K562 (cell line): ENCODE data around the gene CBL. TPM values are rescaled to one million over a fixed set of nuclear protein-coding genes. Genes with fewer than 3 reads are reported as not detected.
A peak's percentile ranks its signal among the peaks of the same experiment; 100 is the strongest.

ENCODE experiments used
- CBX2 ChIP-seq: fragments of 200-600 bp; sonication (generic); IDR thresholded peaks from one replicate; pipeline ENCODE4 v1.6.1; 2012; ENCODE audit warnings: mild to moderate bottlenecking, low read length, inconsistent platforms; ENCODE audit not compliant: insufficient read depth, poor library complexity, severe bottlenecking
- DDX20 ChIP-seq: fragments of 450-650 bp; IDR thresholded peaks from 2 replicates; pipeline ENCODE4 v1.6.1; 2016; ENCODE audit warnings: missing genetic modification characterization, low read depth, mild to moderate bottlenecking, missing compliant biosample characterization, moderate library complexity
- ESRRA ChIP-seq: fragments of 450-650 bp; IDR thresholded peaks from 2 replicates; pipeline ENCODE4 v1.6.1; 2014; ENCODE audit warnings: low read depth, mild to moderate bottlenecking, moderate library complexity, borderline replicate concordance
- FOXJ2 ChIP-seq: fragments of 200-800 bp; sonication (Bioruptor generic); IDR thresholded peaks from 2 replicates; pipeline ENCODE4 v1.6.1; 2016; ENCODE audit warnings: missing genetic modification characterization, missing compliant biosample characterization
- NFRKB ChIP-seq: fragments of 450-650 bp; IDR thresholded peaks from 2 replicates; pipeline ENCODE4 v1.6.1; 2016; ENCODE audit warnings: low read depth
- NRF1 ChIP-seq, 2 experiments: fragments of 450-650 bp; IDR thresholded peaks in 1 of 2; conservative IDR thresholded peaks in 1 of 2; 2 replicates each; pipeline ENCODE4 v1.6.1; 2014; ENCODE audit warnings: mild to moderate bottlenecking in 2 of 2
- PYGO2 ChIP-seq: fragments of 450-650 bp; IDR thresholded peaks from 2 replicates; pipeline ENCODE4 v1.6.1; 2016; ENCODE audit warnings: mild to moderate bottlenecking, missing genetic modification characterization, moderate library complexity, missing compliant biosample characterization
- ZFP36 ChIP-seq: fragments of 150-350 bp; IDR thresholded peaks from 2 replicates; pipeline ENCODE4 v1.6.1; 2018; ENCODE audit warnings: low read length, low read depth; ENCODE audit not compliant: partially characterized antibody
- ZNF146 ChIP-seq: IDR thresholded peaks from one replicate; pipeline ENCODE4 v1.6.1; 2018; ENCODE audit warnings: missing compliant biosample characterization; ENCODE audit not compliant: unreplicated experiment
- ZNF561 ChIP-seq: fragments of 450-650 bp; formaldehyde crosslinking; conservative IDR thresholded peaks from 2 replicates; pipeline ENCODE4 v1.4.0; 2020; ENCODE audit warnings: mild to moderate bottlenecking, moderate library complexity
- polyA plus RNA-seq, 8 experiments: library from polyadenylated mRNA; depleted of rRNA in 4 of 8; stranded (reverse) in 5 of 8; unstranded in 3 of 8; fragments of >200 nt; fragmentation: Nextera tagmentation in 2 of 8; fragmentation: Illumina TruSeq in 1 of 8; extraction: Ambion mirVana in 2 of 8; extraction: Trizol in 1 of 8; gene quantifications; 2 replicates each; pipeline versions ENCODE4 v1.2.1 to v1.2.3, GENCODE V29; 2011 to 2014; ENCODE audit warnings: inconsistent platforms in 1 of 8, missing spikeins in 1 of 8
- total RNA-seq, 7 experiments: library from RNA; depleted of rRNA in 6 of 7; stranded (reverse); fragments of >200 nt in 6 of 7; fragmentation: Illumina TruSeq in 2 of 7; extraction: Trizol in 2 of 7; gene quantifications; 2 replicates each; pipeline versions ENCODE4 v1.2.1 to v1.2.3, GENCODE V29; 2011 to 2021; ENCODE audit warnings: low replicate concordance in 1 of 7
- TF ChIP-seq, protein P1 (sequence below): fragments of 450-650 bp; IDR thresholded peaks from 2 replicates; pipeline ENCODE4 v1.7.1; 2018; ENCODE audit warnings: mild to moderate bottlenecking, low read depth; ENCODE audit not compliant: partially characterized antibody
- TF ChIP-seq, protein P2 (sequence below): fragments of 450-650 bp; IDR thresholded peaks from 2 replicates; pipeline ENCODE4 v1.6.1; 2017; ENCODE audit warnings: mild to moderate bottlenecking, moderate library complexity
- TF ChIP-seq, protein P3 (sequence below): fragments of 450-650 bp; IDR thresholded peaks from 2 replicates; pipeline ENCODE4 v1.6.1; 2016
- TF ChIP-seq, protein P4 (sequence below): fragments of 200-800 bp; sonication (Bioruptor generic); IDR thresholded peaks from 2 replicates; pipeline ENCODE4 v1.6.1; 2017; ENCODE audit warnings: missing genetic modification characterization, missing compliant biosample characterization
- TF ChIP-seq, protein P5 (sequence below): fragments of 450-650 bp; conservative IDR thresholded peaks from 2 replicates; pipeline ENCODE4 v1.6.1; 2016; ENCODE audit warnings: missing genetic modification characterization, low read depth, mild to moderate bottlenecking, missing compliant biosample characterization, moderate library complexity

The CBL gene
- total and polyA plus RNA-seq, 9 of the 15 experiments (the other 6 are each of a cell fraction or from before 2014, with no cell fraction given), result 3.2 to 24.9 (median 9.9) TPM

DNA sequence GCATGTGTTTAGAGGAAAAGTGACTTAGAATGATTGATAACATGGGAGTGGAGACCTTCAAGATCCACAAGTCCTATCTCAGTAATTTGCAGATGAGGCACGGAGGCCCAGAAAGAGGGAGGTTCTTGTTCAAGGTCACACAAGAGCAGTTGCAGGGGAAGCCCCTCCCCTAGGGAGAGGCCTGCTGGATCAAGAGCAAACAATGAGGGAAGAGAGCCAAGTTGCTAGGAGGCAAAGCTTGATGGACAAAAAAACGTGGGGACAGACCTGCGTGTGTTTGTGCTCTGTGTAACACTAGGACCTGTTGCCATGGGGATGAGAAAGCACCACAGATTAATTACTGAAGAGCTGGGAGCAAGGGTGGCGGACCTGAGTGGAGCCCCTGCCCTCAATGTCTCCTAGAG is 146.7 kb downstream of the CBL start (continued):
- TF ChIP-seq, protein P1, sequence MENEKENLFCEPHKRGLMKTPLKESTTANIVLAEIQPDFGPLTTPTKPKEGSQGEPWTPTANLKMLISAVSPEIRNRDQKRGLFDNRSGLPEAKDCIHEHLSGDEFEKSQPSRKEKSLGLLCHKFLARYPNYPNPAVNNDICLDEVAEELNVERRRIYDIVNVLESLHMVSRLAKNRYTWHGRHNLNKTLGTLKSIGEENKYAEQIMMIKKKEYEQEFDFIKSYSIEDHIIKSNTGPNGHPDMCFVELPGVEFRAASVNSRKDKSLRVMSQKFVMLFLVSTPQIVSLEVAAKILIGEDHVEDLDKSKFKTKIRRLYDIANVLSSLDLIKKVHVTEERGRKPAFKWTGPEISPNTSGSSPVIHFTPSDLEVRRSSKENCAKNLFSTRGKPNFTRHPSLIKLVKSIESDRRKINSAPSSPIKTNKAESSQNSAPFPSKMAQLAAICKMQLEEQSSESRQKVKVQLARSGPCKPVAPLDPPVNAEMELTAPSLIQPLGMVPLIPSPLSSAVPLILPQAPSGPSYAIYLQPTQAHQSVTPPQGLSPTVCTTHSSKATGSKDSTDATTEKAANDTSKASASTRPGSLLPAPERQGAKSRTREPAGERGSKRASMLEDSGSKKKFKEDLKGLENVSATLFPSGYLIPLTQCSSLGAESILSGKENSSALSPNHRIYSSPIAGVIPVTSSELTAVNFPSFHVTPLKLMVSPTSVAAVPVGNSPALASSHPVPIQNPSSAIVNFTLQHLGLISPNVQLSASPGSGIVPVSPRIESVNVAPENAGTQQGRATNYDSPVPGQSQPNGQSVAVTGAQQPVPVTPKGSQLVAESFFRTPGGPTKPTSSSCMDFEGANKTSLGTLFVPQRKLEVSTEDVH, result no peak
- TF ChIP-seq, protein P2, sequence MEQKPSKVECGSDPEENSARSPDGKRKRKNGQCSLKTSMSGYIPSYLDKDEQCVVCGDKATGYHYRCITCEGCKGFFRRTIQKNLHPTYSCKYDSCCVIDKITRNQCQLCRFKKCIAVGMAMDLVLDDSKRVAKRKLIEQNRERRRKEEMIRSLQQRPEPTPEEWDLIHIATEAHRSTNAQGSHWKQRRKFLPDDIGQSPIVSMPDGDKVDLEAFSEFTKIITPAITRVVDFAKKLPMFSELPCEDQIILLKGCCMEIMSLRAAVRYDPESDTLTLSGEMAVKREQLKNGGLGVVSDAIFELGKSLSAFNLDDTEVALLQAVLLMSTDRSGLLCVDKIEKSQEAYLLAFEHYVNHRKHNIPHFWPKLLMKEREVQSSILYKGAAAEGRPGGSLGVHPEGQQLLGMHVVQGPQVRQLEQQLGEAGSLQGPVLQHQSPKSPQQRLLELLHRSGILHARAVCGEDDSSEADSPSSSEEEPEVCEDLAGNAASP, result no peak
- TF ChIP-seq DDX20 (tag), result no peak
- peak in 1 of 2 experiments; percentile 20; a peak in 1 of 4 replicates for TF ChIP-seq NRF1 (conservative IDR thresholded peaks at IDR 0.05 in 1 of 2, IDR thresholded peaks at IDR 0.05 in 1 of 2)
- peak; percentile 98 for TF ChIP-seq ESRRA
- no peak for TF ChIP-seq ZNF146 (CRISPR knock-in tag)
- no peak for TF ChIP-seq ZNF561
- TF ChIP-seq ZFP36, result no peak
- peak; percentile 92 for TF ChIP-seq FOXJ2 (tag)
- TF ChIP-seq, protein P3, sequence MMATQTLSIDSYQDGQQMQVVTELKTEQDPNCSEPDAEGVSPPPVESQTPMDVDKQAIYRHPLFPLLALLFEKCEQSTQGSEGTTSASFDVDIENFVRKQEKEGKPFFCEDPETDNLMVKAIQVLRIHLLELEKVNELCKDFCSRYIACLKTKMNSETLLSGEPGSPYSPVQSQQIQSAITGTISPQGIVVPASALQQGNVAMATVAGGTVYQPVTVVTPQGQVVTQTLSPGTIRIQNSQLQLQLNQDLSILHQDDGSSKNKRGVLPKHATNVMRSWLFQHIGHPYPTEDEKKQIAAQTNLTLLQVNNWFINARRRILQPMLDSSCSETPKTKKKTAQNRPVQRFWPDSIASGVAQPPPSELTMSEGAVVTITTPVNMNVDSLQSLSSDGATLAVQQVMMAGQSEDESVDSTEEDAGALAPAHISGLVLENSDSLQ, result peak; percentile 67
- TF ChIP-seq, protein P4, sequence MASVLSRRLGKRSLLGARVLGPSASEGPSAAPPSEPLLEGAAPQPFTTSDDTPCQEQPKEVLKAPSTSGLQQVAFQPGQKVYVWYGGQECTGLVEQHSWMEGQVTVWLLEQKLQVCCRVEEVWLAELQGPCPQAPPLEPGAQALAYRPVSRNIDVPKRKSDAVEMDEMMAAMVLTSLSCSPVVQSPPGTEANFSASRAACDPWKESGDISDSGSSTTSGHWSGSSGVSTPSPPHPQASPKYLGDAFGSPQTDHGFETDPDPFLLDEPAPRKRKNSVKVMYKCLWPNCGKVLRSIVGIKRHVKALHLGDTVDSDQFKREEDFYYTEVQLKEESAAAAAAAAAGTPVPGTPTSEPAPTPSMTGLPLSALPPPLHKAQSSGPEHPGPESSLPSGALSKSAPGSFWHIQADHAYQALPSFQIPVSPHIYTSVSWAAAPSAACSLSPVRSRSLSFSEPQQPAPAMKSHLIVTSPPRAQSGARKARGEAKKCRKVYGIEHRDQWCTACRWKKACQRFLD (CRISPR knock-in tag), result no peak
- TF ChIP-seq, protein P5, sequence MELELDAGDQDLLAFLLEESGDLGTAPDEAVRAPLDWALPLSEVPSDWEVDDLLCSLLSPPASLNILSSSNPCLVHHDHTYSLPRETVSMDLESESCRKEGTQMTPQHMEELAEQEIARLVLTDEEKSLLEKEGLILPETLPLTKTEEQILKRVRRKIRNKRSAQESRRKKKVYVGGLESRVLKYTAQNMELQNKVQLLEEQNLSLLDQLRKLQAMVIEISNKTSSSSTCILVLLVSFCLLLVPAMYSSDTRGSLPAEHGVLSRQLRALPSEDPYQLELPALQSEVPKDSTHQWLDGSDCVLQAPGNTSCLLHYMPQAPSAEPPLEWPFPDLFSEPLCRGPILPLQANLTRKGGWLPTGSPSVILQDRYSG, result no peak
- TF ChIP-seq CBX2, result no peak
- no peak for TF ChIP-seq NFRKB
- no peak for TF ChIP-seq PYGO2
